Activated B cell treated with CpG ODN at 0.5 μM for 24 hours (primary cell): ENCODE data around the gene GXYLT1. TPM values are rescaled to one million over a fixed set of nuclear protein-coding genes. Genes with fewer than 3 reads are reported as not detected.
A peak's percentile ranks its signal among the peaks of the same experiment; 100 is the strongest.

Source experiments
- ATAC-seq: fragments of 200-7000 bp; cut with Tn5 transposase; one replicate; pipeline ENCODE4 v1.10.0; 2021; ENCODE audit warnings: low read depth, mild to moderate bottlenecking, moderate library complexity
- CTCF ChIA-PET: fragments of 350-600 bp; sonication (Branson Sonifier 250); formaldehyde crosslinking; loops from one replicate; lab custom pipeline; 2021; ENCODE audit warnings: antibody characterized with exemption; lab: Charles Lee
- POLR2A ChIA-PET: fragments of 350-600 bp; sonication (Branson Sonifier 250); formaldehyde crosslinking; loops from one replicate; lab custom pipeline; 2021; ENCODE audit warnings: antibody characterized with exemption; lab: Charles Lee
- DNase-seq: peaks from one replicate; pipeline ENCODE4 v3.0.0; 2022
- H3K27ac Mint-ChIP-seq: one replicate; pipeline ENCODE4 v1.8.0; 2020; ENCODE audit warnings: mixed read lengths
- H3K27me3 Mint-ChIP-seq: one replicate; pipeline ENCODE4 v1.8.0; 2021; ENCODE audit warnings: mixed read lengths
- H3K36me3 Mint-ChIP-seq: one replicate; pipeline ENCODE4 v1.8.0; 2021; ENCODE audit warnings: low read depth, mixed read lengths
- H3K4me1 Mint-ChIP-seq: one replicate; pipeline ENCODE4 v1.8.0; 2021; ENCODE audit warnings: mixed read lengths
- H3K4me3 Mint-ChIP-seq: one replicate; pipeline ENCODE4 v1.8.0; 2020; ENCODE audit warnings: mild to moderate bottlenecking, mixed read lengths
- H3K9me3 Mint-ChIP-seq: one replicate; pipeline ENCODE4 v1.8.0; 2020; ENCODE audit warnings: mixed read lengths
- intact Hi-C: fragments of 100-400 bp; cut with micrococcal nuclease; formaldehyde crosslinking; loops from one replicate; pipeline ENCODE4 v1.15.1; 2024
- total RNA-seq: library from RNA; stranded (reverse); gene quantifications from 2 replicates; pipeline ENCODE4 v1.2.3, GENCODE V29; 2022
- TF ChIP-seq, protein P1 (sequence below): fragments of 200-600 bp; IDR thresholded peaks from one replicate; pipeline ENCODE4 v1.8.0; 2022; ENCODE audit warnings: antibody characterized with exemption, mild to moderate bottlenecking

The GXYLT1 gene
- total RNA-seq, 1 donor from 2014 or later = 7.9 TPM

DNA sequence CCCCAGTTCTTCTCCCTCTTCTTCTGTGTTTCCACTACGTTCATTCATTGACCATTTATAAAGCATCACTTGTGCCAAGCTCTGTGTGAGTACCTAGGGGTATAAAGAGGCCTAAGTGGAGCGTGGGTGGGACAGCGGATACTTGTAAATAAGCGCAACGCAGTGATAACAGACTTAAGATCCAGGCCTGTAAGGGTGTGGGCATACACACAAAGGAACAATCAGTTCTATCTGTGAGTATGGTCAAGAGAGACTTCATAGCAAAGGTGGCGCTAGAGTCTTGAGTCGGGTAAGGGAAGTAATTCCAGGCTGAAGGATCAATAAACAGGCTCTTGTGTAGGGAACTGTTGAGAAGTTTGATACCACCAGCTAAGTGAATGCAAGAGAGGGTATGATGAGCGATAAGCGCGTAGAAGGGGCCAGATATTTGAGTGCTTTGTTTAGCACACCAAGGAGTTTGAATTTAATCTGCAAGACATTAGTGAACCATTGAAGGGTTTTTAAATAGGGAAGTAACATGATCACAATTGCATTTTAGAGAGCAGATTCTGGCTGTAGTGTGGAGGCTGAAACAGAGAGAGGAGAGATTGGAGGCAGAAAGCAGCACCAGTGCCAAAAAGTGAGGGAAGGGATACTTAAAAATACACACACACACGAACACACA, 1.0 kb upstream of the GXYLT1 start:
- H3K9me3 Mint-ChIP-seq = no peaks in the 10 kb centered on the region
- CTCF ChIA-PET = interaction anchor here (0.7 kb wide), 1 partner anchor 9 kb away, joined by 3 read pairs; no protein-coding TSS in a partner anchor

DNA sequence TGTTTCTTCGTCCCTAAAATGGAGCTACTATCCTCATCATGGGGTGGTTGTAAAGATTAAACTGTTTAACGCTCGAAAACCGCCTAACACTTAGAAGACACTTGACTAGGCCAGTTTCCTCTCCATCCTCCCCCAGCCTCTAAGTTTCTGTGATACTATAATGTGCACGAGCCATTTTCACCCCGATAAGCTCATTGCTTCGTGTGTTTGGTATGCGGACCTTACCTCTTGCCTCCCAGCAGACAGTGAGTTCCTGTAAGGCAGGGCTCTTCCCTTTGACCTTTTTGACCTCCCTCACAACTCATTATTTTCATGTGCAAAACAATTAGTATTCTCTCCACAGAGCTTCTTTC, 499 bp upstream of the GXYLT1 start:
- peak overlapping the region; percentile 85 for H3K4me3 Mint-ChIP-seq
- peak; percentile 1 for ATAC-seq
- no peaks in the 10 kb centered on the region for H3K9me3 Mint-ChIP-seq
- TF ChIP-seq, protein P1, sequence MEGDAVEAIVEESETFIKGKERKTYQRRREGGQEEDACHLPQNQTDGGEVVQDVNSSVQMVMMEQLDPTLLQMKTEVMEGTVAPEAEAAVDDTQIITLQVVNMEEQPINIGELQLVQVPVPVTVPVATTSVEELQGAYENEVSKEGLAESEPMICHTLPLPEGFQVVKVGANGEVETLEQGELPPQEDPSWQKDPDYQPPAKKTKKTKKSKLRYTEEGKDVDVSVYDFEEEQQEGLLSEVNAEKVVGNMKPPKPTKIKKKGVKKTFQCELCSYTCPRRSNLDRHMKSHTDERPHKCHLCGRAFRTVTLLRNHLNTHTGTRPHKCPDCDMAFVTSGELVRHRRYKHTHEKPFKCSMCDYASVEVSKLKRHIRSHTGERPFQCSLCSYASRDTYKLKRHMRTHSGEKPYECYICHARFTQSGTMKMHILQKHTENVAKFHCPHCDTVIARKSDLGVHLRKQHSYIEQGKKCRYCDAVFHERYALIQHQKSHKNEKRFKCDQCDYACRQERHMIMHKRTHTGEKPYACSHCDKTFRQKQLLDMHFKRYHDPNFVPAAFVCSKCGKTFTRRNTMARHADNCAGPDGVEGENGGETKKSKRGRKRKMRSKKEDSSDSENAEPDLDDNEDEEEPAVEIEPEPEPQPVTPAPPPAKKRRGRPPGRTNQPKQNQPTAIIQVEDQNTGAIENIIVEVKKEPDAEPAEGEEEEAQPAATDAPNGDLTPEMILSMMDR = no peak
- CTCF ChIA-PET = interaction anchor here (0.7 kb wide), 1 partner anchor 10 kb away, joined by 3 read pairs; no protein-coding TSS in a partner anchor
- no peak for DNase-seq
- POLR2A ChIA-PET = interaction anchor here (0.6 to 1.2 kb wide), 3 partner anchors 11 to 181 kb away, joined by 3 to 5 read pairs (median 4); partner anchors contain the start of genes PPHLN1, YAF2 and ZCRB1
- no peaks in the 10 kb centered on the region for H3K27me3 Mint-ChIP-seq
- intact Hi-C loops = loop anchor here (2.0 to 5.0 kb wide), 5 partner anchors 18 to 1614 kb away; partner anchors contain the start of genes IRAK4 and PUS7L
- peaks cover 2% of the 10 kb centered on the region for H3K36me3 Mint-ChIP-seq
- peaks cover 40% of the 10 kb centered on the region for H3K4me1 Mint-ChIP-seq
- H3K27ac Mint-ChIP-seq = peak overlapping the region; percentile 74

More for the DNA sequence above, 1.0 kb upstream of the GXYLT1 start:
- TF ChIP-seq, protein P1 = no peak
- Mint-ChIP-seq H3K4me1 (peaks cover 36% of the 10 kb centered on the region), H3K27me3 (no peaks in the 10 kb centered on the region), H3K27ac (peak overlapping the region; percentile 74), H3K36me3 (peaks cover 2% of the 10 kb centered on the region), H3K4me3 (peak overlapping the region; percentile 85)
- intact Hi-C loops = loop anchor here (2.0 to 5.0 kb wide), 5 partner anchors 19 to 1613 kb away; partner anchors contain the start of genes IRAK4 and PUS7L
- no peak for ATAC-seq
- DNase-seq = no peak
- POLR2A ChIA-PET = interaction anchor here (0.6 to 1.2 kb wide), 3 partner anchors 11 to 181 kb away, joined by 3 to 5 read pairs (median 4); partner anchors contain the start of genes PPHLN1, YAF2 and ZCRB1

DNA sequence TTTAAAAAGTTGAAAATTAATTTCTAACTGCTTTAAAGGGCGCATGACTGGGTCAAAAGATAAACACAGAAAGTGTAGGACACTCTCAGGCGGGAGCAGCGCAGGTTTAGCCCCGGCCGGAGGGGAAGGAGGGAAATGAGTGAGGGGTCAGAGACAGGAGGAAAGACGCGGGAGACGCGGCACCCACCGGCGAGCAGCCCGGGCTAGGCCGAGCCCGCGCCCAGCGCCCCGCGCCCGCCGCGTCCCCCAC, 591 bp downstream of the GXYLT1 start:
- H3K27ac Mint-ChIP-seq = peak overlapping the region; percentile 83
- no peak for DNase-seq
- CTCF ChIA-PET = no interaction called here
- TF ChIP-seq, protein P1 = no peak
- no peaks in the 10 kb centered on the region for H3K9me3 Mint-ChIP-seq
- no peaks in the 10 kb centered on the region for H3K27me3 Mint-ChIP-seq
- peak overlapping the region; percentile 95 for H3K4me3 Mint-ChIP-seq
- peaks cover 43% of the 10 kb centered on the region for H3K4me1 Mint-ChIP-seq
- intact Hi-C loops = loop anchor here (1.0 to 5.0 kb wide), 8 partner anchors 8 to 1615 kb away; partner anchors contain the start of genes IRAK4, PPHLN1, PUS7L and YAF2
- H3K36me3 Mint-ChIP-seq = peaks cover 2% of the 10 kb centered on the region
- ATAC-seq = no peak
- POLR2A ChIA-PET = no interaction called here

DNA sequence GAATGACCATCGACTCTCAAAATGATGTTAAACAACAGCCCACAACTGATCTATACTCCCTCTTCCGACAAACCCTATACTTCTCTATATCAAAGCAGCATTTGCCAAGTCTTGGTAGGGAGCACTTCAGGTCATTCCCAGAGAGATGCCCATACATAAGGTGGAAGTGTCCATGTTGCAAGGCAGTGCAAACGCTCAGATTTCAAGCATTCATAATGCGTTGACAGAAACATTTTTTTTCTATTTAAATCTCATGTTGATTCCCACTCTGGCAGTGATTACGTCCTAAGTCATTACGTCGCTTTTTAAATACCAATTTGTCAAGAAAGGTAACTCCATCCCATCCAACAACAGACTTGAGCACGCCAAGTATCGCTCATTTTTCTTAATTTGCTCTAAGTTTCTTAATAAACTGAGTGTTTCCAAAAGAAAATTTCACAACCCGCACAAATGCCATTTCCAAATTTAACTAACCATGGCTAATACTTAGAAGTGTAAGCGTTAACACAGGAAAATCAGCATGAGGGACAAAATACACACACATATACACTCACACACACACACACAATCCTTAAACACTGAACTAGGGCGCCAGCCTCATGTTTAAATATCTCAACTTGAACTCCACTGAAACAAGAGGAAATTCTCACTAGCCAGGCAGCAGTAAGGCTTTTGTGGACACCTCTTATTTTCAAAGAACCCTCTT, 1.1 kb downstream of the GXYLT1 start:
- peak overlapping the region; percentile 95 for H3K4me3 Mint-ChIP-seq
- TF ChIP-seq, protein P1 = no peak
- H3K27me3 Mint-ChIP-seq = no peaks in the 10 kb centered on the region
- intact Hi-C loops = loop anchor here (1.0 to 5.0 kb wide), 8 partner anchors 7 to 1615 kb away; partner anchors contain the start of genes IRAK4, PPHLN1, PUS7L and YAF2
- H3K4me1 Mint-ChIP-seq = peaks cover 44% of the 10 kb centered on the region
- peaks cover 2% of the 10 kb centered on the region for H3K36me3 Mint-ChIP-seq
- DNase-seq = no peak
- H3K27ac Mint-ChIP-seq = peak overlapping the region; percentile 83
- ChIA-PET CTCF (no interaction called here), POLR2A (no interaction called here)
- ATAC-seq = no peak
- H3K9me3 Mint-ChIP-seq = no peaks in the 10 kb centered on the region
